Adipose tissue (tissue), 3 donors: ENCODE data around the gene E4F1. TPM values are rescaled to one million over a fixed set of nuclear protein-coding genes. Genes with fewer than 3 reads are reported as not detected.
"Not testable (repeated sequence)": the region's sequence is repeated elsewhere in the genome, so short reads cannot be mapped to it uniquely, and the experiment has no call there.

Source experiments
- H3K27ac ChIP-seq: one replicate; pipeline ENCODE4 v1.5.1; 2013; ENCODE audit warnings: low read depth, low read length
- whole genome bisulfite sequencing, 3 donors: extraction: QIAGEN DNeasy Blood & Tissue Kit; methylation state at CpG; one replicate each; pipeline ENCODE4 v1.1.7; 2013; 5-methylcytosine and 5-hydroxymethylcytosine counted together
- polyA plus RNA-seq, 3 donors: library from polyadenylated mRNA; stranded (reverse); fragments of 200-250 nt; gene quantifications; one replicate each; pipeline ENCODE4 v1.2.3, GENCODE V29; 2013
- donor health status: healthy with polysubstance abuse.
- donor health status: Bipolar disorder and iron deficiency.
- donor health status: healthy.

E4F1 gene
- polyA plus RNA-seq, 3 donors: 11.6 to 19.3 (median 16.1) TPM

GRCh38 chr16:2203119-2203688 is 20.2 kb upstream of the E4F1 start:
- 94 to 96% (median 96%) methylated on average over 8 of the region's 8 CpGs for WGBS, 3 donors

GRCh38 chr16:2204416-2205103 is 18.8 kb upstream of the E4F1 start:
- WGBS, 3 donors: 79 to 80% (median 79%) methylated on average over 13 of the region's 13 CpGs

More at GRCh38 chr16:2203119-2203688, 20.2 kb upstream of the E4F1 start:
- H3K27ac ChIP-seq: not testable (repeated sequence)

GRCh38 chr16:2205104-2205966 is 18.1 kb upstream of the E4F1 start, which contains the start of gene MLST8:
TSS of gene MLST8 (plus strand) at chr16:2205454. CDS start at chr16:2206086, 632 bp downstream.
- H3K27ac ChIP-seq: no peak within 1 kb of the TSS
- 0 to 1% (median 0%) methylated on average over 84 to 93 of the region's 93 CpGs for WGBS, 3 donors

More at GRCh38 chr16:2204416-2205103, 18.8 kb upstream of the E4F1 start:
- H3K27ac ChIP-seq: no peak overlapping the region

- WGBS, 3 donors: 6 to 15% (median 10%) methylated on average over 16 of the region's 16 CpGs
- no peak overlapping the region for H3K27ac ChIP-seq
Measured at GRCh38 chr16:2205967-2206313, 17.5 kb upstream of the E4F1 start.

GRCh38 chr16:2206420-2206779 is 17.0 kb upstream of the E4F1 start:
- no peak overlapping the region for H3K27ac ChIP-seq
- WGBS, 3 donors: 75 to 79% (median 77%) methylated on average over 18 of the region's 18 CpGs

GRCh38 chr16:2206780-2207433 is 16.5 kb upstream of the E4F1 start:
- WGBS, 3 donors: 85 to 87% (median 86%) methylated on average over 23 of the region's 23 CpGs
- H3K27ac ChIP-seq: no peak overlapping the region

GRCh38 chr16:2207872-2208271 is 15.5 kb upstream of the E4F1 start:
- H3K27ac ChIP-seq: no peak overlapping the region
- 89 to 93% (median 92%) methylated on average over 9 of the region's 9 CpGs for WGBS, 3 donors

- 78 to 84% (median 83%) methylated on average over 23 of the region's 23 CpGs for WGBS, 3 donors
- H3K27ac ChIP-seq: no peak overlapping the region
Measured at GRCh38 chr16:2208308-2208707, 15.1 kb upstream of the E4F1 start.

GRCh38 chr16:2208772-2209171 is 14.6 kb upstream of the E4F1 start:
- WGBS, 3 donors: 91 to 93% (median 93%) methylated on average over 8 to 9 of the region's 9 CpGs
- H3K27ac ChIP-seq: no peak overlapping the region

- 86 to 90% (median 87%) methylated on average over 28 to 29 of the region's 29 CpGs for WGBS, 3 donors
- H3K27ac ChIP-seq: no peak overlapping the region
Measured at GRCh38 chr16:2209258-2210008, 14.0 kb upstream of the E4F1 start.

GRCh38 chr16:2210009-2210332 is 13.4 kb upstream of the E4F1 start:
- 92 to 96% (median 94%) methylated on average over 14 to 17 of the region's 17 CpGs for WGBS, 3 donors
- no peak overlapping the region for H3K27ac ChIP-seq

GRCh38 chr16:2210386-2211365 is 12.7 kb upstream of the E4F1 start, which contains the start of gene BRICD5:
TSS of gene BRICD5 (minus strand) at chr16:2210863. CDS start at chr16:2210833, 30 bp downstream.
- WGBS, 3 donors: 73 to 75% (median 74%) methylated on average over 24 of the region's 24 CpGs
- no peak within 1 kb of the TSS for H3K27ac ChIP-seq

- no peak overlapping the region for H3K27ac ChIP-seq
- 67 to 88% (median 82%) methylated on average over 11 of the region's 11 CpGs for WGBS, 3 donors
Measured at GRCh38 chr16:2211923-2212347, 11.5 kb upstream of the E4F1 start.

GRCh38 chr16:2212362-2213324 is 10.7 kb upstream of the E4F1 start:
- no peak overlapping the region for H3K27ac ChIP-seq
- 36 to 66% (median 62%) methylated on average over 18 to 19 of the region's 19 CpGs for WGBS, 3 donors

- H3K27ac ChIP-seq: no peak overlapping the region
- WGBS, 3 donors: 0 to 1% (median 1%) methylated on average over 82 to 98 of the region's 98 CpGs
Measured at GRCh38 chr16:2213817-2214718, 9.3 kb upstream of the E4F1 start.
